ENCODE results near the gene MET.

DNA sequence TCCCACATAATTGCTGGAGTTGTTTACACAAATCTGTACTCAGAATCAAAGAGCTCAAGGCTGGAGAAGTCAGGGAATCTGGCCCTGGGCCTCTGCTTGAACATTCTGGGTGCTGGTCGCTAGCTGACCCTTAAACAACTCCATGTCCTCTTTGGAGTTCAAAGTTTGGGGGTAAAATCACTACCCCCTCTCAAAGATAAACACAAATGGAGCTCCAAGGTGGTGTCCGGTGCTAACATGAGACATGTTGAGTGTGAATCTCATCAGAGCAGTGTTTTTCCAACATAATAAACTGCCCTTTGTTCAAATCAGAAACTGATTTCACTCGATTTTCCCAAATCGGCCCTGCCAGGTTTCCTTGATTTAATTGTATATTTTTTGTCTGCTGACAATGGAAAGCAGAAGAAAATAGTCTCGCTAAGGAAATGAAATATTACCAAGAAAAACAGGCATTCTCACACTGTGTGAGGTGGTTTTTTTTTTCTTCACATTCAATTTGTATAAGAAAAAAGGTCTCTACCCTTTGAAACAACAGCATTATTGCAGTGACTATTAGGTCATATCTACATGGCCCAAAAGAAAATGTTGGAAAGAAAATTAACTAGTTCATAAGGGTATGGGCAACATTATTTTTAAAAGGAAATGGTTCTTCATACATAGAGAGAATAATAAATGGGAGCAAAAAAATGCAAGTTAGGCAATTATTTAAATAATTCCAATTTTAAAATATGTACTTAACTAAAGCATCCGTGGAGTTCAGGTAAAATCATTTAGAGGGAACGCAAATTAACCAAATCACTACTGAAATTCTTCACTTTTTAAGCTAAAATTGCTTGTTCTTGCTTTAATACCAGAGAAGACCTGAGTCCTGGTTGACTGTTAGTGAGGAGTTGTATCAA is 134.3 kb downstream of the MET start:
- no peak for TF ChIP-seq ZEB2 (tag by site-specific recombination; IDR thresholded peaks at IDR 0.05)
- TF ChIP-seq ZNF23 (tag by site-specific recombination; IDR thresholded peaks at IDR 0.05; ENCODE audit: borderline replicate concordance), result no peak
- TF ChIP-seq, protein P1, sequence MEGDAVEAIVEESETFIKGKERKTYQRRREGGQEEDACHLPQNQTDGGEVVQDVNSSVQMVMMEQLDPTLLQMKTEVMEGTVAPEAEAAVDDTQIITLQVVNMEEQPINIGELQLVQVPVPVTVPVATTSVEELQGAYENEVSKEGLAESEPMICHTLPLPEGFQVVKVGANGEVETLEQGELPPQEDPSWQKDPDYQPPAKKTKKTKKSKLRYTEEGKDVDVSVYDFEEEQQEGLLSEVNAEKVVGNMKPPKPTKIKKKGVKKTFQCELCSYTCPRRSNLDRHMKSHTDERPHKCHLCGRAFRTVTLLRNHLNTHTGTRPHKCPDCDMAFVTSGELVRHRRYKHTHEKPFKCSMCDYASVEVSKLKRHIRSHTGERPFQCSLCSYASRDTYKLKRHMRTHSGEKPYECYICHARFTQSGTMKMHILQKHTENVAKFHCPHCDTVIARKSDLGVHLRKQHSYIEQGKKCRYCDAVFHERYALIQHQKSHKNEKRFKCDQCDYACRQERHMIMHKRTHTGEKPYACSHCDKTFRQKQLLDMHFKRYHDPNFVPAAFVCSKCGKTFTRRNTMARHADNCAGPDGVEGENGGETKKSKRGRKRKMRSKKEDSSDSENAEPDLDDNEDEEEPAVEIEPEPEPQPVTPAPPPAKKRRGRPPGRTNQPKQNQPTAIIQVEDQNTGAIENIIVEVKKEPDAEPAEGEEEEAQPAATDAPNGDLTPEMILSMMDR (tag by site-specific recombination; IDR thresholded peaks at IDR 0.05), result no peak
- no peak for TF ChIP-seq ZNF777 (tag by site-specific recombination; IDR thresholded peaks at IDR 0.05; ENCODE audit: borderline replicate concordance)
- no peak for TF ChIP-seq ZNF10 (tag by site-specific recombination; IDR thresholded peaks at IDR 0.05)
- TF ChIP-seq, protein P2, sequence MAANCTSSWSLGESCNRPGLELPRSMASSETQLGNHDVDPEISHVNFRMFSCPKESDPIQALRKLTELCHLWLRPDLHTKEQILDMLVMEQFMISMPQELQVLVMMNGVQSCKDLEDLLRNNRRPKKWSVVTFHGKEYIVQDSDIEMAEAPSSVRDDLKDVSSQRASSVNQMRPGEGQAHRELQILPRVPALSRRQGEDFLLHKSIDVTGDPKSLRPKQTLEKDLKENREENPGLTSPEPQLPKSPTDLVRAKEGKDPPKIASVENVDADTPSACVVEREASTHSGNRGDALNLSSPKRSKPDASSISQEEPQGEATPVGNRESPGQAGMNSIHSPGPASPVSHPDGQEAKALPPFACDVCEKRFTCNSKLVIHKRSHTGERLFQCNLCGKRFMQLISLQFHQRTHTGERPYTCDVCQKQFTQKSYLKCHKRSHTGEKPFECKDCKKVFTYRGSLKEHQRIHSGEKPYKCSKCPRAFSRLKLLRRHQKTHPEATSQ (tag by site-specific recombination; IDR thresholded peaks at IDR 0.05), result no peak

Measured in HEK293 (cell line).